Measurements from ENCODE around the gene BTN1A1.

The BTN1A1 gene

DNA sequence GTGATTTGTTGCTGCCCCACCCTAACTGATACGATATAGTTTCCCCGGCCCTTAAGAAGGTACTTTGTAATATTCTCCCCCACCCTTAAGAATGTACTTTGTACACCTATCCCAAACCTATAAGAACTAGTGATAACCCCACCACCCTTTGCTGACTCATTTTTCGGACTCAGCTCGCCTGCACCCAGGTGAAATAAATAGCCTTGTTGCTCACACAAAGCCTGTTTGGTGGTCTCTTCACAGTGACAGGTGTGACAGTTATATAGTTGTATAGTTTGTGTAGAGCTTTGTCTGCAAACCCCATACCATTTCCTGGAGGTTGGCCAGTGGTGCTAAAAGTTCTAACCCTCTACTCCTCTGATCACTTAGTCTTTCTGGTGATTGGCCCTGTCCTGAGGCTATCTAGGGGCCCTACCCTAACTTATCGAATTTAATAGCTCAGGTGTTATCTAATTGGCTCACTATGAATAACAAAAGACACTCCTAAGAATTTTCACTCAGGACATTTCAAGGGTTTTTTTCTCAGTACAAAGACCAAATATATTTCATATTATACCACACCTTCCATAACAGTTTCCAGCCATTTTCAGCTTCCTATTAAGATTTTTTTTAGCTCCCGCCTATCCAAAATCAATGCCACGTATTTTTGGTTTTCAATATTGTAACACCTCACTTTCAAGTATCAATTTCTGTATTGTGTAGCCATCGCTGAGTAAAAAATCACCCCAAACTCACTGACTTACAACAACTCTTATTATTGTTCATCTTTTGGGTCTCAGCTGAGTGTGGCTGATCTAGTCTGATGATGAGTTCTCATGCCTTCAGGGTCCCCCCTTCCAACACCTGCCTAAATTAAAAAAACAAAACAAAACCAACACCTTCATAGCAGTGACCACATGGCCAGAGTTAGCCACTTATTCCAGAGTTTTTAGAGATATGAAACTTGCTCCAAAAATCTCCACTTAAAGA is 9.8 kb upstream of the BTN1A1 start:
- TF ChIP-seq, protein P1, sequence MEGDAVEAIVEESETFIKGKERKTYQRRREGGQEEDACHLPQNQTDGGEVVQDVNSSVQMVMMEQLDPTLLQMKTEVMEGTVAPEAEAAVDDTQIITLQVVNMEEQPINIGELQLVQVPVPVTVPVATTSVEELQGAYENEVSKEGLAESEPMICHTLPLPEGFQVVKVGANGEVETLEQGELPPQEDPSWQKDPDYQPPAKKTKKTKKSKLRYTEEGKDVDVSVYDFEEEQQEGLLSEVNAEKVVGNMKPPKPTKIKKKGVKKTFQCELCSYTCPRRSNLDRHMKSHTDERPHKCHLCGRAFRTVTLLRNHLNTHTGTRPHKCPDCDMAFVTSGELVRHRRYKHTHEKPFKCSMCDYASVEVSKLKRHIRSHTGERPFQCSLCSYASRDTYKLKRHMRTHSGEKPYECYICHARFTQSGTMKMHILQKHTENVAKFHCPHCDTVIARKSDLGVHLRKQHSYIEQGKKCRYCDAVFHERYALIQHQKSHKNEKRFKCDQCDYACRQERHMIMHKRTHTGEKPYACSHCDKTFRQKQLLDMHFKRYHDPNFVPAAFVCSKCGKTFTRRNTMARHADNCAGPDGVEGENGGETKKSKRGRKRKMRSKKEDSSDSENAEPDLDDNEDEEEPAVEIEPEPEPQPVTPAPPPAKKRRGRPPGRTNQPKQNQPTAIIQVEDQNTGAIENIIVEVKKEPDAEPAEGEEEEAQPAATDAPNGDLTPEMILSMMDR (IDR thresholded peaks at IDR 0.05; ENCODE audit: borderline replicate concordance, control extremely low read depth, extremely low read depth, insufficient read depth, missing control alignments), result no peak
- in situ Hi-C loops (cut with MboI; ENCODE audit: low sequenced_read_pairs, unreplicated experiment), result no loop called here

DNA sequence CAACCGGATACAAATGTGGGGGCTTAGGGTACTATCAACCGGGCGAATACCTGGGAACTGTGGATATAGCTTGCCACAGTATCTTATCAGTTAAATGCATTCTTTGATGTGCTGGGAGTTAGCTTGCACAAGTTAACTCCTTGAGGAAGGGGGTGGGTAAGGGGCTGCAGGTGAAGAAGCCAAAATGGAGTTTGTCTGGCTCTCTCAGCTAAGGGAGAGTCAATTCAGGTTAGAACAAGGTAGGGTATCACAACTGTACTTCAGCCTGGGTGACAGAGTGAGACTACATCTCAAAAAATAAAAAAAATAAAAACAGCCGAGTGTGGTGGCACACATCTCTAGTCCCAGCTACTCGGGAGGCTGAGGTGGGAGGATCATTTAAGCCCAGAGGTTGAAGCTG is 8.5 kb upstream of the BTN1A1 start:
- in situ Hi-C loops (cut with MboI; ENCODE audit: low sequenced_read_pairs, unreplicated experiment), result no loop called here
- no peak for DNase-seq (ENCODE audit: low spot score)
- TF ChIP-seq, protein P1 (IDR thresholded peaks at IDR 0.05; ENCODE audit: borderline replicate concordance, control extremely low read depth, extremely low read depth, insufficient read depth, missing control alignments), result no peak

More for the DNA sequence above, 9.8 kb upstream of the BTN1A1 start:
- no peak for DNase-seq (ENCODE audit: low spot score)

DNA sequence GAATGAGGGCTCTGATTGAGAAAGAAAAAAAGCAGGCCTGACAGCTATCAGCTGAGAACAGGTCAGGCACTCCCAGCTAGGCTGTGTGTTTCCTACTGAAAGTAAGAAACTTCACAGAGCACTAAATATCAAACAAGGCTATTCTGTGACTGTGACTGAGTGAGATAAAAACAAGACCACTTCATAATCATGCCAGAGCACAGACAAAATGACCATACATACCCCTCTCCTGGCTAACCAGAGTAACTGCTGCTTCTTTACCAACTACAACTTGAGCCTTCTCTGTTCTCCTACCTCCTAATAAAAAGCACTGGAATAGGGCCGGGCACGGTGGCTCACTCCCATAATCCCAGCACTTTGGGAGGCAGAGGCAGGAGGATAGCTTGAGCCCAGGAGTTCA is 6.8 kb upstream of the BTN1A1 start:
- no peak for DNase-seq (ENCODE audit: low spot score)
- TF ChIP-seq, protein P1 (IDR thresholded peaks at IDR 0.05; ENCODE audit: borderline replicate concordance, control extremely low read depth, extremely low read depth, insufficient read depth, missing control alignments), result no peak

DNA sequence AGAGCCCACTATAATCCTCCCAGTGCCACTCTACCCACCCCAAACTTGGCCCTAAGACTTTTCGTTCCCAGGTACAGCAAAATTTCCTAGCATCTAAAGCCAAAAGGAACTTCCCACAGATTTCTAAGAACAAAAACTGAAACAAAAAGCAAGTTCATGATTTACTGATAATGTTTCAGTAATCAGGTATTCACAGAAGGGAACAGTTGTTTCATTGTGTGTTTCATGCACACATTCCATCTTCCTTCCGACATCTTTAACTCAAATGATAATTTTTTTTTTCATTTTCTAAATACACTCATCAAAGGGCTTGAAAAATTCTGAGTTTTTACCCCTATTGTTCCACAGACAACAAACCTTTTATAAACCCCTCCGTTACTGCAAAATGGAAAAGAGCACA is 6.0 kb upstream of the BTN1A1 start:
- DNase-seq (ENCODE audit: low spot score), result no peak
- TF ChIP-seq, protein P1 (IDR thresholded peaks at IDR 0.05; ENCODE audit: borderline replicate concordance, control extremely low read depth, extremely low read depth, insufficient read depth, missing control alignments), result no peak
- in situ Hi-C loops (cut with MboI; ENCODE audit: low sequenced_read_pairs, unreplicated experiment), result no loop called here

More for the DNA sequence above, 6.8 kb upstream of the BTN1A1 start:
- in situ Hi-C loops (cut with MboI; ENCODE audit: low sequenced_read_pairs, unreplicated experiment), result no loop called here

DNA sequence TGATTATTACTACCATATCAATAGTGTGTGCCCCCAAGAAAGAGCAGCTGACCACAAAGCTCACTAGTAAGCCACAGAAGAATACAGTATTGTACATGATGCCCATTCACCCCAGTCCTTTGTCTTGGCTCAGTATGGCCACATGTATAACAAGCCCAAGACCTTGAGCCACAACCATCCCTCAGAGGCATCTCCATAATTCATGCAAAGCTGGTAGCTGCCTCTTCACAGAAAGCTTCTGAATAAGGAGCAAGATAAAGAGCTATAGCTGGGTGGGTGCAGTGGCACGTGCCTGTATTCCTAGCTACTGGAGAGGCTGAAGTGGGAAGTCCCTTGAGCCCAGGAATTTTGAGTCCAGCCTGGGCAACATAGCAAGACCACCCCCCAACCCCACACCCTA is 4.8 kb upstream of the BTN1A1 start:
- in situ Hi-C loops (cut with MboI; ENCODE audit: low sequenced_read_pairs, unreplicated experiment), result no loop called here
- DNase-seq (ENCODE audit: low spot score), result no peak
- TF ChIP-seq, protein P1 (IDR thresholded peaks at IDR 0.05; ENCODE audit: borderline replicate concordance, control extremely low read depth, extremely low read depth, insufficient read depth, missing control alignments), result no peak

DNA sequence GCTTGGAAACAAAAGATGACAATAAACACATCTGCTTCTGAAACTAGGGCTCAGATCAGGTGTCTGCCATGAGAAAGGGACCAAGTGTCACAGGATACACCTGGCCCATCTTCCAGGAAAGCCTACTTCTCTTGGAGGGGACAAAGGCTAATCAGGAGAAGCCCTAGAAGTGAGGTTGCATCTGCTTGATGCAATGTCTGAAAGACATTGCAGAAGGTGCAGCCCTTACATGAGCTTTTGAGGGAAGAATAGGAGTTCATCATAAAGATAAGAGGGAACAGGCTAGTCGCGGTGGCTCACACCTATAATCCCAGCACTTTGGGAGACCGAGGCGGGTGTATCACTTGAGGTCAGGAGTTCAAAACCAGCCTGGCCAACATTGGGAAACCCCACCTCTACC is 2.5 kb upstream of the BTN1A1 start:
- in situ Hi-C loops (cut with MboI; ENCODE audit: low sequenced_read_pairs, unreplicated experiment), result no loop called here
- TF ChIP-seq, protein P1 (IDR thresholded peaks at IDR 0.05; ENCODE audit: borderline replicate concordance, control extremely low read depth, extremely low read depth, insufficient read depth, missing control alignments), result no peak
- no peak for DNase-seq (ENCODE audit: low spot score)

Data from GM13976 (cell line).